HG03565 (cell line): ENCODE data around the gene RFLNA.

Experiments
- ATAC-seq: cut with Tn5 transposase; IDR thresholded peaks from one replicate; pipeline ENCODE4 v1.9.1; 2021; ENCODE audit warnings: mild to moderate bottlenecking, moderate library complexity; ENCODE audit not compliant: unreplicated experiment

The RFLNA gene, protein sequence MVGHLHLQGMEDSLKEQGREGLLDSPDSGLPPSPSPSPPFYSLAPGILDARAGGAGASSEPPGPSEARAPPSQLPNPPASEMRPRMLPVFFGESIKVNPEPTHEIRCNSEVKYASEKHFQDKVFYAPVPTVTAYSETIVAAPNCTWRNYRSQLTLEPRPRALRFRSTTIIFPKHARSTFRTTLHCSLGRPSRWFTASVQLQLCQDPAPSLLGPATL

DNA sequence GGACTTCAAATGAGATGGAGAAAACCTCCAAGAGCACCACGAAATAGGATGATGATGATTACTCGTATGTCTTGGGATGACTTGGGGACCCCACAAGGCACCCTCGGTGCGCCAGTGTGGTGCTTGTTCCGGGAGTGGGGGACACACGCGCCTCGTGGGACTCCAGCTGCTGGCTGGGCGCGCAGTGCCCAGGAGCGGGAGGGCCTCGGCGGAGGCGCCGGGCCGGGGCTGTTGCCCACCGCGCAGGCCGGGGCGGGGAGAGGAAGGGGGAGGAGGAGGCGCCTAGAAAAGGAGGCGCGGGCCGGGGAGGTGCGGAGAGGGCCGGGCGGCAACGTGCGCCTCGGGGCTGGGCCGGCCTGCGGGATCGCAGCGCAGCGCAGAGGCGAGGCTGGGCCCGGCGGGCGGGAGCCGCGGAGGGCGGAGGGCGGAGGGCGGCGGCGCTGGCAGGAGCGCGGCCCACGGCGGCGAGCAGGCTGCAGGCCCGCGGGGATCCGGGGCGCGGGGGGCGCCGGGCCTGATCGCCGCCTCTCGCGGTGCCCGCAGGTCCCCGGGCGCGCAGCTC is at the start of gene RFLNA:
TSS of gene RFLNA (plus strand) at position 314 of the 562 bp plus-strand sequence. CDS start 337 bp downstream, outside the sequence.
- ATAC-seq = no peak

- ATAC-seq = no peak
Measured at GRCh38 chr12:124247331-124247730, 47.6 kb upstream of the RFLNA start.

DNA sequence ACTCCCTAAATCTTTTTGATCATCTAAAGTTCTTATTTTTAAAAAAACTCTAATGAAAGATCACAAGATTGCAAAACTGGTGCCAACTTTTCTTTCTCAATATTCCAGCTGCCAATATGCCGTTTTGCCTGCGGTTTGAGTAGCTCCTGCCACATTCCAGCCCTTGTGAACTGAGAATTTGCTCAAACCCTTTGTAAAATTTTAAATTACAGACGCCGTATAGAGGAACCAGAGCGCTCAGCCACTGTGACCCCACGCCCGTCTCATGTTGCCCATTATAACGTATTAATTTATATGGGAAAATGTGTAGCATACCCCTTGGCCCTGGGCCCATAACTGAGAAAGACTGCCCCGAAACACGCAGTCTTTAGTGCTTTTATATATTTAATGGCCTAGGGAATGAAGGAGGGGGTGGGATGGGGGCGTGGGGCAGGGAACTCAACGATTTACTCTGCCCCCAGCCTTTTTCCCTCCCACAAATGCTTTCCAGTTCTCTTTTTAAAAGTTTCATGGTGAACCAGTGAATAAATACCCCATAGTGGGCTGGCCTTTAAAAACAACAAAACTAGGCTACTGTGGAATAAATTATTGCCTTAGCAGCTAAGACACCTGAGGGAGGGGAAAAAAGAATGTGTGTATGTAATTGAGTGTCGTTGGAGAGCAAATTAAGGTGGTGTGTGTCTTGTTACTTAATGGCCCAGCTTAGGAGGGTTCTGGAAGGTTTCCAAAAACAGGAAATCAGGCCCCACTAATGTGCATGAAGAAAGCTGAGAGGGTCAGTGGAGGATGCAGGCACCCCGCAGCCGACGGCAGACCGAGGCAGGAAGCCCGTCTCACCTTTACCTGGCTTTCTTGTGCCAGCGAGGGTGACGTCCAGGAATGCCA is 45.7 kb upstream of the RFLNA start:
- ATAC-seq = no peak

DNA sequence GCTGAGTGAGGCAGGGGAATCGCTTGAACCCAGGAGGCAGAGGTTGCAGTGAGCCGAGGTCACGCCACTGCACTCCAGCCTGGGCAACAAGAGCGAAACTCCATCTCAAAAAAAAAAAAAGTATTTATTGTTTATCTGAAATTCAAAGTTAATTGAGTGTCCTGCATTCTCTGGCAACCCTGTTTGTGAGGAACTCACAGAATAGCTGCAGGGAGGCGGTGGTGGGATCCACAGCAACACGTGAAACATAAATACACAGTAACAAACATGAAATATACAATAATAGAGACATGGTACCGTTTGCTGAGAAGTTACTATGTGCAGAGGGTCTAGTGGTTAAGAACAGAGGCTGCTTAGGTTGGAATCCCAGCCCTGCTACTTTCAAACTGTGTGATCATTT is 43.7 kb upstream of the RFLNA start:
- ATAC-seq = no peak

GRCh38 chr12:124252964-124253363 is 41.9 kb upstream of the RFLNA start:
- ATAC-seq = no peak

DNA sequence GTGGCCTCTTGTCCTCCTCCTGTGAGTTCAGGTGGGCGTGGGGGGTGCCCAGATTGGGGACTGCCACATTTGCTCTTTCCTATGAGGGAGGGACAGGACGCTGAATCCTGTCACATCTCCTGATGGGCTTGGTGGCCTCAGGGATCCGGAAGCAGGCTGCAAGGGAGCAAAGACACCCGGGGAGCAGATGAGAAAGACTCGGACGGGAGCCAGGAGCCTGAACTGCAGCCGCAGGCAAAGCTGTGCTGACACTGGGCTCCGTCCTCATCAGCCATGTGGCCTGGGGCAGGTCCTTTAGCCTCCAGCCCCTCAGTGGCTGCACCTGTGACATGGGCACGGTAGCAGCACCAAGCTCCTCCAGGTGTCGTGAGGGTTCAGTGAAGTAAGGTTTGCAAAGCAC is 40.8 kb upstream of the RFLNA start:
- no peak for ATAC-seq

GRCh38 chr12:124259154-124260066 is 35.5 kb upstream of the RFLNA start:
- no peak for ATAC-seq

- no peak for ATAC-seq
Measured at GRCh38 chr12:124261885-124262284, 33.0 kb upstream of the RFLNA start.

- no peak for ATAC-seq
Measured at GRCh38 chr12:124264089-124264795, 30.7 kb upstream of the RFLNA start.

DNA sequence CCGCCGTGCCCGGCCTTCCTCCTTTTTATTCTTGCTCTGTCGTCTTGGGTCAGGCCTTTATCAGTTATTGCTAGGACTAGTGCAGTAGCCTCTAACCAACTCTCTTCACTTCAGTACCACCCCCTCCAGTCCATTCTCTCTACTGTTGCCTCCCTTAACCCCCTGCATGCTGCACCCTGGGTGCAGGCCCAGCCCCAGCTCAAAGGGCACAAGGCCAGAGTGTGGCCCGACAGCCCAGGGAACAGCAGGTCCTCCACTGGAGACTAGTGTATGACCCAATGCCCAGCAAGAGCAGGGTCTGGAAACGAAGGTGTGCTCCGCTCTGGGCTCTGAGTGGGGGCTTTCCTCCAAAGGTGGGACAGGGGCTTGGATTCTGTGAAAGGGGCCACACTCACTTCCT is 30.0 kb upstream of the RFLNA start:
- no peak for ATAC-seq

DNA sequence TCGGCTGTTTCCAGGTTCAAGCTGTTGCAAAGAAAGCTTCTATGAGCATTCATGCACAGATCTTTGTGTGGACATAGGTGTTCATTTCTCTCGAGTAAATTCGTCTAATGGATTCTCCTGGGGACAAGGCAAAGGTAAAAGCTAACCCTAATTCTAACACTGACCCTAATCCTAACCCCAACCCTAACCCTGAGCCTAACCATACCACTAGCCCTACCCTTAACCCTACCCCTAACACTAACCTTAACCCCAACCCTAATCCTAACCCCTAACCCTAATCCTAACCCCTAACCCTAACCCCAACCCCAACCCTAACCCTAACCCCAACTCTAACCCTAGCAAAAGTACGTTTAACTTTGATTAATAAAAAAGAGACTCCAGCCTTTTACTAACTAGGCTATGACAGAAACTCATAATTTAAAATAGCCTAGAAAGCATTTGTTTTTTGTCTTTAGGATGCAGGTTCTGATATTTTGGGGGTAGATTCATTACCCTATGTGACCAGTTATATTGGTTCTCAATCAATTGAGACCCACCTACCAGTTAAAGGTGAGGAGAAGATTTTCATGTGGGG is 27.6 kb upstream of the RFLNA start:
- no peak for ATAC-seq

- ATAC-seq = no peak
Measured at GRCh38 chr12:124270671-124271070, 24.2 kb upstream of the RFLNA start.

GRCh38 chr12:124273630-124274029 is 21.3 kb upstream of the RFLNA start:
- ATAC-seq = peak; percentile 71

DNA sequence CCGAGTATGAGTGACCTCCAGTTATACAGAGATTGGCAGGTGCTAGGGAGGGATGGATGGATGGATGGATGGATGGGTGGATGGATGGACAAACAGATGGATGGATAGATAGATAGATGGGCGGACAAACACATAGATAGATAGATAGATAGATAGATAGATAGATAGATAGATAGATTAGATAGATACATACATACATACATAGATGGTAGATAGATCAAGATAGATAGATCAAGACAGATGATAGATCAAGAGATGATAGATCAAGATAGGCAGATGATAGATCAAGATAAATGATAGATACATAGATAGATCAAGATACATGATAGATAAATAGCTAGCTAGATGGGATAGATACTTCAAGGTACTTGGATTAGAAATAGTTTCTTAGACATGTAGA is 18.6 kb upstream of the RFLNA start:
- no peak for ATAC-seq

DNA sequence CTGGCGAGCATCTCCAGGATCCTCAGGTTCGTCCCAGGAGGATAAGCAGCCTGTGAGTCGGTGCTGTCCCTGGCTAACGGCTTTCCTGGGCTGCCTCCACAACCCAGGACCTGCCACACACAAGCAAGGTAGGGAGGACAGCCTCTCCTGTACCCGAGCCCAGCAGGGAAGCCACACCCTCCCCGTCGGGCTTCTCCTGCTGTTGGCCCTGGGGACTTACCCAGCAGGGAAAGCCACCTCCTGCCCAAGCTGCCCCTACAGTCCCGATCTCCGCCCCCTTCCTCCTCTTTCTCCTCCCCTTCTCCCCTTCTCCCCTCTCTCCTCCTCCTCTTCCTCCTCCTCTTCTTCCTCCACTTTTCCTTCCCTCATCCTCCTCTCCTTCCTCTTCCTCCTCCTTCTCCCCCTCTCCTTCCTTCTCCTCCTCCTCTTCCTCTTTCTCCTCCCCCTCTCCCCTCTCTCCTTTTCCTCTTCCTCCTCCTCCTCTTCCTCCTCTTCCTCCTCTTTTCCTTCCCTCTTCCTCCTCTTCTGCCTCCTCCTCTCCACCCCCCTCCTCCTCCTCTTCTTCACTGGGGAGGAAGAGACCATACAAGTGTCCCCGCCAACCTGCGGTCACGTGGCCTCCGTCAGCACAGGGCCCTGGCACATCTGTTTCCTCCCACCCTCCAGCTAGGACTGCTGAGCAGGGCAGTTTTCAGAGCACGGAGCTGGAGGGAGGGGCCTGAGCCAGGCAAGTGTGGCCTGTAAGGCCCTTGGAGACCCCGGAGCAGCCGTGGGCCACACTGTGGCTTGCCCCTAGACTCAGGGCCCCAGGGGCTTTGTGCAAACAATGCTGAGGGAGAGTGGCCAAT is 17.3 kb upstream of the RFLNA start:
- ATAC-seq = no peak

DNA sequence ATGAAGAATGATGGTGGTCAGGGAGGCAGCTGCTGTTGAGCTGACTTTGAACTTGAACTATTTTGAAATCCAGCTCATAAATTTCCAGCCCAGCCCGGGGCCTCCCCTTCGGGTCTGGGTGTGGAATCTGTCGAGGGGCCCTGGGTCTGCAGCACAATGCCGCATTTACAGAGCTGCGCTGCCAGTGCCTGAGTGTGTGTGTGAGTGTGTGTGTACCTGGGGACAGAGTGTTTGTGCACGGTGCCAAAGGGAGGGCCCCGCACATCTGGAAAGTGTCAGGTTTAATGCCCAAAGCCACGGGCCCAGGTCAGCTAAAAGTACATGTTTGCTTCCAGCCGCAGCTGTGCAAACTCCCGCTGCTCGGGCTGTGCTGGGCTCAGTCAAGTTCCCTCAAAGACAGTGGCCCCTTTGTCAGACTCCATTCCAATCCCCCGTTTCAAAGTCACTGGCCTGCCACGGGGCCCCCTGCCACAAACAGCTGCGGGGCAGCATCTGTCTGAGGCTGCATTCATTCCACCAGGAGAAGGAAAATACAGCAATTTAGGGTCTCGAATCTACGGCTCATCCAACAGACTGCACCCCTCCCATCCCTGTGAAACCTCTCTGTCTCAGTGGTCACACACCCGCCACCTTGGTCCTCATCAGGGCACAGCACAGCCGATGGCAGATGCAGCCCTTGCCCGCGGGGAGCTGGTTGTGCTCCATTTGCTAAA is 16.3 kb upstream of the RFLNA start:
- no peak for ATAC-seq

DNA sequence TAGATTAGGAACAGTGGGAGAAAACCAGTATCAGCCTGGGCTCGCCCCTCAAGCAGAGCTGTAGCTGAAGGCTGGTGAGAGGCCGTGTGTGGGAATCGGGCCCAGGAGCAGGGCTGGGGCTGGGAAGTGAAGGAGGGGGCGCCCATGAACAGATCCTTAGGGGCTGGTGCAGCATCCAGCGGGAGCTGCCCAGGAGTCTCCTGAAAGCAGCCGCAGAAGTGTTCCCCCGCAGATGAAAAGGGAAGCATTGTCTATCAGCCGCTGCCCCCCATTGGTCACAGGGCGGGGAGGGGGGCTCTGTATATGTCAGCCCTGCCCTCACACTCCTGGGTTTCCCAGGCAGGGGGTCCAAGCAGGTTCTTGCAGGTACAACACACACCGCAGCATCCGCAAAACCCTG is 15.6 kb upstream of the RFLNA start:
- ATAC-seq = no peak

- ATAC-seq = no peak
Measured at GRCh38 chr12:124279846-124280360, 15.0 kb upstream of the RFLNA start.
